Measurements from ENCODE around the gene CALML4. TPM values are rescaled to one million over a fixed set of nuclear protein-coding genes. Genes with fewer than 3 reads are reported as not detected.

CALML4 gene, protein sequence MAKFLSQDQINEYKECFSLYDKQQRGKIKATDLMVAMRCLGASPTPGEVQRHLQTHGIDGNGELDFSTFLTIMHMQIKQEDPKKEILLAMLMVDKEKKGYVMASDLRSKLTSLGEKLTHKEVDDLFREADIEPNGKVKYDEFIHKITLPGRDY
- 1.1 and 1.3 TPM in 2 replicates for total RNA-seq

DNA sequence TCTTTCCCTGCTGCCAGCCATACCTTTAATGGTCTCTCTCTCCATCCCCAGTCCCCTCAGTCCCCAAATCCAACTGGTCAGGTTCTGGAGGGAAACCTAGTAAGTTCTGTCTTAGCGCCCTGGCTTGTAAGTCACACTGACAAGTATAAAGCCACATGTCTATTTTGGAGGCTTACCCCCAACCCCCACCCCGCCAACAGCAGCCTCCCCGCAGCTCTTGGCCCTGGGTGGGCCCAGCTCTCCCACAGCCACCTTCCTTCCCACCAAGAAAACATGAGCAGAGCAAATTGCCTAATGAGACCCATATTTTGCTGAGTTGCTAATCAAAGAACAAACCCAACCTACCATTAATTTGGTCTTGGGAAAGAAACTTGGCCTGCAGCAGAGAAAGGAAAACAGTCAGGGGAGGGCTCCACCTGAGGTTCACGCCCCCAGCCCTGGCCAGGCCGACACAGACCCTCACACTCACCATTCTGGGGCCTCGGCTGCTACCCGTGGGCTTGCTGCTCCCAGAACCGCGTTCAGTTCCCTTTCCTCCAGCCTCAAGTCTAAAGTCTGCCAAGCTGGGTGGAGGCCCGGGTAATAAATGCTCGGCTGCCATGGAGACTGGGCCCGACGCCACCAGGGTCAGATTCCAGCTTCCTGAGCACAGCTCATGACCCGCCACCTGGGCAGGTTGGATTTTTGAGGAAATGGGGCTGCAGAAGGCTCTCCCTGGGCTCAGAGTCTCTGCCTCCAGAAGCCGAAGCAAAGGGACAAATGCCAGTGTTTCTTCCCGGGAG lies at the start of gene CALML4:
Gene CALML4, minus strand, starts transcription at position 557 of the 782 bp plus-strand sequence. Its CDS starts 85 bp downstream, at position 472.

DNA sequence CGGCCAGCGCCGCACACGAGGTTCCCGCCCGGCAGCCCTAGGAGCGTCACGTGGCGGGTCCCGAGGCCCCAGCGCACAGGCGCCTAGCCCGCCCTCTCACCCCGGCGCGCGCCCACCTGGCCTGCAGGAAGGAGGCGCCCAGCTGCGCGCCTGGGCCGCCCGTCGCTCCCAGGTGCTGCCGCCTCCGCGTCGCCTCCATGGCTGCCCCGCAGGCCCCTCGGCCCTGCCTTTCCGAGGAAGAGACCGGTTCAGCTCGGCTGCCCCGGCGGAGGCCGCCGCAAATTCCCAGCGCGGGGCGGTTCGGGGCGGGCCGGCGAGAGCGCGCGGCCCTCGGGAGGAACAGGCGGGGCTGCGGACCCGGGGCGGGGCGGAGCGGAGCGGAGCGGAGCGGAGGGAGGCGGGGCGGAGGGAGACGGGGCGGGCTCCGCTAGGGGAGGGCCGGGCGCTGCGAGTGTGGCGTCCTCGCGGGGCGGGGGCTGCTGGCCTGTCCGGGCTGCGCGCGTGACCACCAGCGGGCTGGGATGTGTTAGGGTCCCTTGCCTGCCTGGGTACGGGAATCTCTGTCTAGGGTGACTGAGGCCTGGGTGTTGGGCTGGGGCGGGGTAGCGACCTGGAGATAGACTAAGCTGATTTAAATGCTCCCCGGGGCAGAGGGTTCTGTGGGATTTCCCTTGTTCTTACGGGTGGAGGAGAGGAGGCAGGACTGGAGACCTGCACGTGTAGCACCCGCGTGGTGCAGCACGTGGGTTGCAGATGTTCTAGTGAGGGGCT lies 24.4 kb upstream of the CALML4 start, which contains the start of gene CLN6:
Gene CLN6, minus strand, starts transcription at position 343 of the 771 bp plus-strand sequence. Its CDS starts 144 bp downstream, at position 199.

Other genes starting within 250 kb of the CALML4 start
- gene PIAS1, start 151.0 kb downstream of the CALML4 start, total RNA-seq: 11.4 and 15.7 TPM in 2 replicates
- gene CLN6, start 24.4 kb upstream of the CALML4 start, total RNA-seq: 11.2 and 21.8 TPM in 2 replicates
- gene FEM1B, start 72.4 kb upstream of the CALML4 start, total RNA-seq: 57.2 and 77.5 TPM in 2 replicates
- 2.8 and 13.0 TPM in 2 replicates for gene ITGA11, start 226.8 kb upstream of the CALML4 start, total RNA-seq